Measurements from ENCODE around the gene CHRM5.

The CHRM5 gene, protein sequence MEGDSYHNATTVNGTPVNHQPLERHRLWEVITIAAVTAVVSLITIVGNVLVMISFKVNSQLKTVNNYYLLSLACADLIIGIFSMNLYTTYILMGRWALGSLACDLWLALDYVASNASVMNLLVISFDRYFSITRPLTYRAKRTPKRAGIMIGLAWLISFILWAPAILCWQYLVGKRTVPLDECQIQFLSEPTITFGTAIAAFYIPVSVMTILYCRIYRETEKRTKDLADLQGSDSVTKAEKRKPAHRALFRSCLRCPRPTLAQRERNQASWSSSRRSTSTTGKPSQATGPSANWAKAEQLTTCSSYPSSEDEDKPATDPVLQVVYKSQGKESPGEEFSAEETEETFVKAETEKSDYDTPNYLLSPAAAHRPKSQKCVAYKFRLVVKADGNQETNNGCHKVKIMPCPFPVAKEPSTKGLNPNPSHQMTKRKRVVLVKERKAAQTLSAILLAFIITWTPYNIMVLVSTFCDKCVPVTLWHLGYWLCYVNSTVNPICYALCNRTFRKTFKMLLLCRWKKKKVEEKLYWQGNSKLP

DNA sequence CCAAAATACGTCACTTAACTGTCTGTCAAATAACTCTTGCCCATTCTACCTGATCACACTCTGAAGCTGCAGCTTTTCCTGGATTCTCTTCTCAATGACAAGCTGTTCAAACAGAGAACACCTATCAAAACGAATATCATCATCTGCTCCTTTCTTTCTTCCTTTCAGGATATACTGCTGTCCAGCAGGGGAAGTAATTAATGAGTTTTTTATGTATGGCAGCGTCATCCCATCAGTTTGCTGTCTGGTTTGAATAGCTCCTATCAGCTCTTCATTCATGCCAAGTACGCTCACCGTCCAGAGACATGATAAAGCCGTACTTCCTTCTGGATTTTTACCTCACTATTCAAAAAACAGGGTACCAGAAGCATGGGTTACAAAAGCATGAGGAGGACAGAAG, at the start of gene CHRM5:
Gene CHRM5 (plus strand): TSS at position 274 of the 400 bp plus-strand sequence. CDS start 94,221 bp downstream, outside the sequence.
- DNase-seq (ENCODE audit: low read depth in 2 of 2) = no peak

DNA sequence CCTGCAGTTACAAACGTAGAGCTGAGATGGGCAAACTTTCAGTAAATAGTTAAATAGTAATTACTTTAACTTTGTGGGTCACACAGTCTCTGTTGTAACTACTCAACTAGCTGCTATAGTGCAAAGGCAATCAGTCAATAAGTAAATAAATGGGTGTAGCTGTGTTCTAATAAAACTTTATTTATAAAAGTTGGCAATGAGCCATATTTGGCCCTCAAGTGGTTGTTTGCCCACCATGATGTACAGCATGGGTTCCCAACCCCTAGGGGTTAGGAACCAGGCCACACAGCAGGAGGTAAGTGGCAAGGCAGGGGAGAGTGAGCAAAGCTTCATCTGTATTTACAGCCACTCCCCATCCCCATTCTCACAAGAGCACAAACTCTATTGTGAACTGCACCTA, 44.9 kb upstream of the CHRM5 start:
- no peak for DNase-seq (ENCODE audit: low read depth in 2 of 2)

DNA sequence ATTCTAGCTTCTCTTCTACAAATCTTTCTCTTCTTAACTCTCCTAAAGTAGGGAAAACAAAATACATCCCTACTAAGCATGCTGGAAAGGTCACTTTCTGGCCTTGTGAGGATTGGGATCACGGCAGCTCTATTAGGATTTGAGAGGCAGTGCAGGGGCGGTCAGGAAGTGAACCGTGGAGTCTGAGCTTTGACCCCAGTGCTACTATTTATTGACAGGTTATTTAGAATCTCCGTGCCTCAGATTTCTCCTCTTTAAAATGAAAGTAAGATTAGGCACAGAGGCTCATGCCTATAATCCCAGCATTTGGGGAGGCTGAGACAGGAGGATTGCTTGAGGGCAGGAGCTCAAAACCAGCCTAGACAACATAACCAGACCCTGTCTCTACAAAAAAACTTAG, 42.0 kb upstream of the CHRM5 start:
- no peak for DNase-seq (ENCODE audit: low read depth in 2 of 2)

- no peak for DNase-seq (ENCODE audit: low read depth in 2 of 2)
These were observed 35.6 kb upstream of the CHRM5 start for GRCh38 chr15:33932734-33933133.

DNA sequence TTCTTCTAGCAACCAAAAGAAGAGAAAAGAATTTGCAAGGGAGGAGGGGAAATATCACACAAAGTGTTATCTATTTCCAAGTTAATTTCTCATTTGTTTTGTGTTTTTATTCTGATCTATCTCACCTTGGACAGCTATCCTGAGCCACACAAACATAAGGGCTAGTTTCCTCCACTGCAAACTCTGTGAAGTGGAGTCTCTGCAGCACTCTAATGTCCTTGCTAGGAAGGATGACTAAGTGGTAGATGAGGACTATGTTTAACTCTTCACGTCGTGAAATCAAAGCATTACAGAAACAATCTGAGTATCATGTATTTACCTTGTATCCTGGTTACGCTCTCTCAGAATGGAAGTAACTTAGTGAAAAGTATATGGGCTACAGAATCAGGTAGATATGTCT, 33.9 kb upstream of the CHRM5 start:
- no peak for DNase-seq (ENCODE audit: low read depth in 2 of 2)

- DNase-seq (ENCODE audit: low read depth in 2 of 2) = no peak
These were observed 33.4 kb upstream of the CHRM5 start for GRCh38 chr15:33934921-33935320.

DNA sequence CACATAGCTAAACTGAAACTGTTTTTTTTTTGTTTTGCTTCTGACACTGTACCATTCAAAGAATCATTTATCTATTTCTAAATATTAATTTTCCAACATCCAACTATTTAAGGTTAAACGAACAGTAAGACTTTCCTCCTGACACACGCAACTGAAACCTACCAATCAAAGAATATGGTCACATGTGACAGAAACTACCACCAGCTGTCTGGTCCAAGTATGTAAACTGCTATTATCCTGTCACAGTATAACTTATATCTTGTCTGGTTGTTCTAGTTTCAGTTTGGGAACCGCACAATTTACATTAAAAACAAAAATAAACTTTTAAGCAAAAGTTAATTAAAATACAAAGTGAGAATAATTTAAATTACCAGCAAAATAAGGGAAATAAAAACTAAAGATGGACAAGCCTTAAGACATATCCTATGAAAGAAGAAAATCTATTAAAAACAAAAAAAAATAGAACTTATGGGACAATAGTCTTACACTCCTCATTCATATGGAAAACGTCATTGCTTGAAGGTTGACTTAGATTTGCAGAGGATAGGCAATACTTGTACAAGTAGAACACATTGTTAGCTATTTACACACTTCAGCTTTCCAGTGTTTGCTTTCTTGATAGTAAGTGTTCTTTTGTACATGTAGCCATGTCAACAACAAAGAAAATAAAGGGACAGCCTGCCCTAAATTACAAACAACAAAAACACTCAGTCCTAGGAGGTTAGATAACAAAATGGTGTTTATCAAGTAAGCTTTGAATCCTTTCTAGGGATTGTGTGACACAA, 26.8 kb upstream of the CHRM5 start:
- DNase-seq (ENCODE audit: low read depth in 2 of 2) = no peak

GRCh38 chr15:33946152-33946551, 22.1 kb upstream of the CHRM5 start:
- no peak for DNase-seq (ENCODE audit: low read depth in 2 of 2)

GRCh38 chr15:33955945-33956344, 12.4 kb upstream of the CHRM5 start:
- DNase-seq (ENCODE audit: low read depth in 2 of 2) = no peak

DNA sequence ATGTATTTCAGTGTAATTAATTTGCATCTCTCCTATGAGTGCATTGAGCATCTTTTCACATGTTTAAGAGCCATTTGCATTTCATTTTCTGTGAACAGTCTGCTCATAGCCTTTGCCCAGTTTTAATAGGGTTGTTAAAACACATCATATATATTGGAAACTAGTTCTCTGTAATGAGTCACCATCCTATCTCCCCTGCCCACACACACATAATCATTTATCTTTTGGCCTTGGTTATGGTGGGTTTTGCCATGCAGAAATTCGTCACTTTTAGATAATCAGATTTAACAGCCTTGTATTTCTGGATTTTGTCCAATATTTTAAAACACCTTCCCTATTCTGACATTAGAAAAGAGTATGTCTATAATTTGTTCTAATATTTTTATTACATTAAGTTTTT, 11.9 kb upstream of the CHRM5 start:
- DNase-seq (ENCODE audit: low read depth in 2 of 2) = no peak

DNA sequence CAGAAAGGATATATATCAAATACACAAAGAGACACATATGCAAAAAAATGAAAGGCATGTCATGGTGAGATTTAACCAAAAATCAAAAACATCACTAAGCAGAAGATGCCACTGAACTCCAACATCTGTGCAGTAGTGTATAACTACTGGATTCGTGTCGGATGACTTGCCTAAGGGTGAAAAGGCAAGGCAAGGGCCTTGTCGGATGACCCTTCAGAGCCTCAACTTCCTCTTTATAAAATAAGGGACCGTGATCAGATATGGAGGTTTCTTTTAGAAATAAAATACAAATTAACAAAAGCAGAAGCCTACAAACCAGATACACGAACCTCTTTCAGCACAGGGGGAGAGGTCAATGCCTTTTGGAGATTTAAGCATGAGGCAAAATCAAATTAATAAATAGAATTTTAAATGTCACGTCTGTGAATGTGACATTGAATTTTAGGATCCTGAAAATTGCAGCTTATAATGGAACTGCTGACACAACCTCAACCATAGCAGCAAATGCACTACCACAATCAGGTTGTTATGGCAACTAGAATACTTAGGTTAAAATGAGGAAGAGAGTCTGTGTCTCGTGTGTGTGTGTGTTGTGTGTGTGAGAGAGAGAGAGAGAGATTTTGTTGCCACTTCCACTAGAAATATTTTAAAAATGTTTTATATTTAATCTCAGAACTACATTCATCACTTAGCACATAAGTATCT, 8.3 kb upstream of the CHRM5 start:
- no peak for DNase-seq (ENCODE audit: low read depth in 2 of 2)

DNA sequence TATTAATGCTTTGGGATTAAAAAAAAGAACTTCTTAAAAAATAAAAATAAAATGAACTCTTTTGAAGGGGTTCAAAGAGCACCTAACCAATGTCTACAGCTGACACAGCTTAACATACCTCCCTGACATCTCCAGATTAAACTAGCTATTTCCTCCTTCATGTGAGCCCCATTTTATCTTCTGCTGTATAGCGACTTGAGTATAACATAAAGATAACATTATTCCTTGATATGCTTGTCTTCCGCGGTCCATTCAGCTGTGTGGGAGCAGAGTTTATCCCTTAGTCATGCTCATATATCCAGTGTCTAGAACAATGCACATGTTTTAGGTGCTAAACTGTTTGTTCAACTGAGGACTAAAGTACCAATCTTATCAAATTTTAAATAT, 7.8 kb upstream of the CHRM5 start:
- DNase-seq (ENCODE audit: low read depth in 2 of 2) = no peak

DNA sequence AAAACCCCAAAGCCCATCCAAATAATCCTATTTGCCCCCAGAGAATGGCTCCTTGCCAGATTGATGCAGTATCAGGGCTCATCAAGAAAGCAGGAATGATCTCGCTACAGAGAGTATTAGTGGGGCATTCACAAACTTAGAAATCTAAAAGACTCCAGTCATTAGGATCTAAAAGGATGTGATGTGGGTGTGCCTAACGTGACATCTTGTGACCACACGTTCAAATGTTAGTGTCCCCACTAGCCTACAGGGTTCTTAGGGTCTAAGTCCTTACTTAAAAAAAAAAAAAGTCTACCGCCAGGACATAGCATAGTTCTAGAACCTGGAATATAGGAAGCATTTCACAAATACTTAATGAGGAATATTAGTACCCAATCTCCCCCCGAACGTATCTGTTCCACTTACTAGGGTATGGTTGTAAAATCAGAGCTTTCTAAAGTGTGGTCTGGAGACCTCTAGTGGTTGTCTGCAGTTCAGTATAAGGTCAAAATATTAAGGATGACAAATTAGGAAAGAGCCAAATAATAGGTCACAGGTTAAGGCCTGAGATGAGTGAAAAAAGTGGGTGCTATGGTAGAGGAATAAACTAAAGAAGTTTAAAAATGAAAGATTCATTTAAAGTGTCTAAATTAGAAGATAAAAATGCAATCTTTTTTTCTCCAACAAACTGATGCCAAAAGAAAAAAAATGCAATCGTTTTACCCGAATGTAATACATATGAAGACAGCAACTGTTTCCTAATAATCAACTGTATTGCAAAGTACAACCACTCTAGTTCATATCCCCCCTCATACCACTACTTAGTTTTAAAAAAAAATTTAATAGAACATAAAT, 4.2 kb upstream of the CHRM5 start:
- DNase-seq (ENCODE audit: low read depth in 2 of 2) = no peak

- no peak for DNase-seq (ENCODE audit: low read depth in 2 of 2)
These were observed 3.6 kb upstream of the CHRM5 start for GRCh38 chr15:33964665-33965040.

DNA sequence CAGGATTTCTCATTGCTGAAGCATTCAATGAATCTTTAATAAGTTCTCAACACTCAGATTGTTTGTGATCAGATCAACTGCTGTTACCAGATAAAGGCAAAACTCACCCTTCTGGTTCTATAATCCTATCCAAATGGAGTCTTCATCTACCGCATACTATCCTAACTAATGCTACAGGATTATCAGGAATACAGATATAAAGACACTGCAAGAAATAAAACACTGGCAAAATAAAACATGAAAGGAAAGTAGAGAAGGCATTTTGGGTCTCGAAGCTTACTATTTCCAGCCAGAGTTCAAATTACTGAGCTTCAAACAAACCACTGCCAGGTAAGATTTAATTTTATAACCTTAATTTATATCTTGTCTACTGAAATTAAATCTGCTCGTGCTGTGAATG, 524 bp downstream of the CHRM5 start:
- no peak for DNase-seq (ENCODE audit: low read depth in 2 of 2)

DNA sequence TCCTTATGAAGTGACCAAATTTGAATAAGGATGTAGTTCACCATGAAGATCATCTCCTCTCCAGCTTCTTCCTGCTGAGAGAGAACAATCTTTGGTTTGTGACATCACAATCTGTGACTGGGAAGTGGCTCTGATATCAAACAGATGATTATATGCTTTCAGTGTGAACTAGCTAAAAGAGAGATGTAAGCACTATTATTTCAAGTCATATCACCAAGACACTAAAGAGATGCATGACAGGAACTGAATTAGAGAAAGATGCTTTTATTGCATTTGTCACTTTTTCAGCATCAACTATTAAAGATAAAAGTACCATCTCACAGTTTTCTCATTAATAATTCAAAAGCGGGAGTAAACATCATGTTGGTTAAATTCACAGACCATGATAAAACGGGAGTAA, 3.5 kb downstream of the CHRM5 start:
- no peak for DNase-seq (ENCODE audit: low read depth in 2 of 2)

DNA sequence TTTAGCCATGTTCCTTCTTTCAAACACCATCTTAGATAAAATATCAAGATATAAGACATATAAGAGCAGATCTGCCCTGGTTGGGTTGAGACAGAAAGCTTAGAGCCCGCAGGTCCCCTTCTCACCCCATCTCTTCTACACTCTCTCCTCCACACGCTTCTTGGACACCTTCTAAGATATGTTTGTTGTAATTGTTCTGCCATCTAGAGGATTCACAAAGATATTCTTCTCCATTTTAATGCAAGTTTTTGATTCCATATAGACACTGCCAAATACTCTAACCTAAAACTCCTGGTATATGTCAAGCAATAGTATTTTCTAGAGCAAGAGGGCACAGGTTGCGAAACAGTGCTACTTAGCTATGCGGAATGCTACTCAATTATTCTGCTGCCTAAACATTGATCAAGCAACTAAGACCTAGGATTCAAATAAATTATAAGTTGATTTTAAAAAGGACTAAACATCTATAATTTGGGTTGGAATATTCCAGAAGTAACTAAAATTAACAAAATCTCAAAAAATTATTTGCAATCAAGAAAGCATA, 6.8 kb downstream of the CHRM5 start:
- no peak for DNase-seq (ENCODE audit: low read depth in 2 of 2)

DNA sequence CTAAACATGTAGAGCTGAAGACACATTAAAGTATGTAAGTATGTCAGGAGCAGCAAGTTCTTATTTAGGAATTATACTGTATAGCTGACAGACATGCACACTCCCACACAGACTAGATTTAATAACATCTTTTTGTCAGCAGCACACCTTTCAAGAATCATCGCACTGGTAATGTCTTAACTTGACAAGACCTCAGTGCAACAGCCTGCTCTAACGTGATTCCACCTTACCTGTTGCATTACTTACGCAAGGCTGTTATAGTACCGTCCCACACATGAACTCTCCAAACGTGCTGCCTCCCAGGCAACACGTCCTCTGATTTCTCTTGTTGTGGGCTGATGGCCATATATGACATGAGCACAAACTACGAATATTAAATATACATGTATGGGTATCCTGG, 11.9 kb downstream of the CHRM5 start:
- DNase-seq (ENCODE audit: low read depth in 2 of 2) = no peak

DNA sequence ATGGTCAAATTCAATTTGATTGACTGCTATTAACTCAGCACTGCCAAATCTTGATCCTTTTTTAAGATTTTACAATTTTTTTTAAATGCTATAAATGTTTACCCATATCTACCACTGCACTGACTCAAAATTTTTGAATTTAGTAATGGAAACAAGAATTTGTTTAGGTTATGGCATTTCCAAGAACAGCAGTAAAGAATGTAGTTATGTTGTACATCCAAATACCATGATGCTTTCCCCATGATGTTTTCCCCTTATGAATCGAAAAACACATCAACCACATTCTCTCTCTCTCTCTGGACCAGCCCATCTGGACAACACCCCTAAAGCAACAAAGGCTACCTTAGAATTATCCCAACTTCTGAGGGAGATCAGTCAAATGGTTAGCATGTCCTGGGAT, 14.2 kb downstream of the CHRM5 start:
- DNase-seq (ENCODE audit: low read depth in 2 of 2) = no peak

- DNase-seq (ENCODE audit: low read depth in 2 of 2) = no peak
These were observed 17.0 kb downstream of the CHRM5 start for GRCh38 chr15:33985287-33985686.

DNA sequence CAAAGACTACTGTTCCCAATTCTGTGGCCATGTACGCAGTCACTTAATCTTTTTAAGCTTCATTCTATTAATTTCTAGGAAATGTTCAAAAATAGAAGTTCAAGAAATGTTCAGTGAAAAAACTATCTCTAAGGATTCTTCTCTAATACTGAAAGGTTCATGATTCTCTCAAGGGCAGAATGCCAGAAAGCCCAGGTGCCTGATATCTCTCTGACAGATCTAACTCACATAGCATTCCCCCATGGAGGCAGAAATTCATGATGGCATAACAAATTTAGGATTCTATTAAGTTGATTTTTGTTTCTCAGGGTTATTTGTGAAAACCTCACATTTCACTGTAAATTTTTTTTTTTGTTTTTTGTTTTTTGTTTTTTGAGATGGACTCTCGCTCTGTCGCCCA, 17.5 kb downstream of the CHRM5 start:
- DNase-seq (ENCODE audit: low read depth in 2 of 2) = no peak

All from stimulated activated CD4-positive, alpha-beta T cell treated with anti-CD3 and anti-CD28 coated beads, Interleukin-1b, Interleukin-23, amount 100 ng/mL, for 1 hour (primary cell).